HG02763 (cell line): ENCODE data around the gene GNB2.
A peak's percentile ranks its signal among the peaks of the same experiment; 100 is the strongest.
"Not testable (repeated sequence)": the region's sequence is repeated elsewhere in the genome, so short reads cannot be mapped to it uniquely, and the experiment has no call there.

ENCODE experiments used
- ATAC-seq: cut with Tn5 transposase; IDR thresholded peaks from one replicate; pipeline ENCODE4 v1.9.1; 2021; ENCODE audit warnings: mild to moderate bottlenecking, moderate library complexity; ENCODE audit not compliant: unreplicated experiment

Gene GNB2

GRCh38 chr7:100693312-100694097, 20.0 kb downstream of the GNB2 start:
- ATAC-seq = peak; percentile 9

- ATAC-seq = peak; percentile 51
Observed at GRCh38 chr7:100694098-100694745, 20.7 kb downstream of the GNB2 start, which contains the start of gene GIGYF1. Gene GIGYF1 (minus strand): TSS chr7:100694250. CDS start chr7:100688238, 6,012 bp downstream.

GRCh38 chr7:100696123-100696521, 22.6 kb downstream of the GNB2 start:
- ATAC-seq = no peak

- ATAC-seq = no peak
Observed at GRCh38 chr7:100699018-100699417, 25.5 kb downstream of the GNB2 start.

DNA sequence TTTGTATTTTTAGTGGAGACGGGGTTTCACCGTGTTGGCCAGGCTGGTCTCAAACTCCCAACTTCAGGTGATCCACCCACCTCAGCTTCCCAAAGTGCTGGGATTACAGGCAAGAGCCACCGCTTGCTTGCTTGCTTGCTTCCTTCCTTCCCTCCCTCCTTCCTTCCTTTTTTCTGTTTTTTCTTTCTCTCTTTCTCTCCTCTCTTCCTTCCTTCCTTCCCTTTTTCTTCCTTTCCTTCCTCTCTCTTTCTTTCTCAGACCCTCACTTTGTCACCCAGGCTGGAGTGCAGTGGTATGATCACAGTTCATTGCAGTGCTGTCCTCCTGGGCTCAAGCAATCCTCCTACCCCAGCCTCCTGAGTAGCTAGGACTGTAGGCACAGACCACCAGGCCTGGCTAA, 27.5 kb downstream of the GNB2 start:
- not testable (repeated sequence) for ATAC-seq

DNA sequence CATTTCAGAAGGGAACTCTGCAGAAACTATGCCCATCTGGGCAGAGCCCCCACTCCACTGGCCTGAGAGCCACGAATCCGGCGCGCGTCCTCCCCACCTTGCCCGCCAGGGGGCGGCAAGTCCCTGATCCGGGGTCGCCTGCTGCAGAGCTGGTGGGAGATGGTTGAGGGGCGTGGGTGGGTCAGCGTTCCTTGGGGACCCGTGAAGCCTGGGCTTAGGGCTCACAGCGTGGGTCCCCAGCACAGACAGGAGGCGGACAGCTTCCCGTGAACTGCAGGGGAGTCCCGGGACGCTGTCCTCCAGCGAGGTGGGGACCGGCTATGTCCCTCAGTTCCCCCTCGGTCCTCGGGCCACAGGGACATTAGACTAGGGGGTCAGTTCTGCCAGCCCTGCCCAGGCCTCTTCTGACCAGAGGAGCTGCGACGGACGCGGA, 31.8 kb downstream of the GNB2 start:
- ATAC-seq = peak; percentile 40

- peak; percentile 92 for ATAC-seq
Observed at GRCh38 chr7:100705753-100706671, 32.5 kb downstream of the GNB2 start, which contains the start of gene POP7. Gene POP7 (plus strand): TSS chr7:100706121. CDS start chr7:100706831, 710 bp downstream.

- no peak for ATAC-seq
Observed at GRCh38 chr7:100706672-100707311, 33.3 kb downstream of the GNB2 start.

GRCh38 chr7:100708395-100708794, 34.9 kb downstream of the GNB2 start:
- ATAC-seq = no peak

- ATAC-seq = no peak
Observed at GRCh38 chr7:100710452-100710851, 36.9 kb downstream of the GNB2 start.

DNA sequence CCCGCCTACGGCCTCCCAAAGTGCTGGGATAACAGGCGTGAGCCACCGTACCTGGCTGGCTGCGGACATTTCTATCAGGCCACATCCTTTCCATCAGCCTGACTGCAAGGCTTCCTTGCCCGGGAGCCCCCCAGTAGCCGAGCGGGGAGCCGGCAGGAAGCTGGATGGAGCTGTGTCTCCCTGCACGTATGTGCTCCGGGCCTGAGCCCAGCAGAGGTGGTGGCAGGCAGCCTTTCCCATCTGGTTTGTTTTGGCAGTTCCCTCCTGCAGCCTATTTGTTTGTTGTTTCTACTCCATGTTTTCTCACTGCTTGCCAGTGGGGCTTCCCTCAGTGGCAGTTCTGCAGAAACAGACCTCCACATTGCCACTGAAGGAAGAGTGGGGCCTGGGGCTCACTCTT, 37.8 kb downstream of the GNB2 start:
- no peak for ATAC-seq

DNA sequence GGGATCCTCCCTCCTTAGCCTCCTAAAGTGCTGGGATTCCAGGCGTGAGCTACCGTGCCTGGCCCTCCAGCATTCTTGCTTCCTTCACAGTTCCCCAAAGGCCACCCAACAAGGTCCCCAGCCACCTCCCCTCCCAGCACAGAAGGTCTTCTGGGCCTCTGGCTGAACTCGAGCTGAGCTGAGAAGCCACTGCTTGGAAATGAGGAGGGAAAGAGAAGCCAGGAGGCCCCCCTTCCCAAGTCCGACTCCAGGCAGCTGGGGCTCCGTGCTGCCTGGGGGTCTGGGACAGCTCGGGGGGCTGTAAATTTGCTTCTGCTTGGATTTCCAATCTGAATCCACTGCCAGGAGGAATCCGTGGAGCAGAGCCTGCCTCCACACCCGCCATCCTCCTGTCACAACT, 41.2 kb downstream of the GNB2 start:
- ATAC-seq = no peak

DNA sequence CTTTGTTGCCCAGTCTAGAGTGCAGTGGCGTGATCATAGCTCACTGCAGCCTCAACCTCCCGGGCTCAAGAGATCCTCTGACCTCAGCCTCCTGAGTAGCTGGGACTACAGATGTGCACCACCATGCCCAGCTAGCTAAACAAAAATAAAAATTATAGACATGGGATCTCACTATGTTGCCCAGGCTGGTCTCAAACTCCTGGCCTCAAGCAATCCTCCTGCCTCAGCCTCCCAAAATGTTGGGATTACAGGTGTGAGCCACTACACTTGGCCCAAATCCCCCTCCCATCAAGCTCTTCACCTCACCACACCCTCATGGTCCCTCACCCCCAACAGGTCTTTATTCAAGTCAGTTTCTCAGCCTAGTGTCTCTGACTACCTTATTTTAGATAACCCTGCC, 43.5 kb downstream of the GNB2 start:
- ATAC-seq = not testable (repeated sequence)

DNA sequence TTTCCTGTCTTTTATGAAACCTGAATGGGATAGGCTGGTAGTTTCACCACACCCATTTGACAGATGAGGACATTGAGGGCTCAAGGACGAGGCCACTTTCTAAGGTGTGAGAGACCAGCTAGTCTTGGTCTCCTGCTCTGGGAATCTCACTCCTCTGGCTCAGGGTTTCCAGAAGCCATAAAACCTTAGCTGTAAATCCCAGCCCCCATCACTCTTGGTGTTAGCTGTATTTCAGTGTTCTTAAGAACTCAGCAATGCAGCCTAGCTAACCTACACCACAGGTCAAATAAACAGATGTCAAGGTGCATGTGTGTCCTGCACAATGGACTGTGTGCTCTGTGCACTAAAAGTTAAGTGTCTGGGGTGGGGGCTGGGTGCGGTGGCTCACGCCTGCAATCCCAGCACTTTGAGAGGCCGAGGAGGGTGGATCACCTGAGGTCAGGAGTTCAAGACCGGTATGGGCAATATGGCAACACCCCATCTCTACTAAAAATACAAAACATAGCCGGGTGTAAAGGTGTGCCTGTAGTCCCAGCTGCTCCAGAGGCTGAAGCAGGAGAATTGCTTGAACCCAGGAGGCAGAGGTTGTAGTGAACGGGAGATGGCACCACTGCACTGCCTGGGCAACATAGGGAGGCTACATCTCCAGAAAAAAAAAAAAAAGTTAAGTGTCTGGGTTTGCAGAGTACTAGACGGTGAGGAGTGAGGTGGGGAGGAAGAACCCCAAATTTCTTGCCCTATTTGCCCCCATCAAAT, 46.2 kb downstream of the GNB2 start:
- ATAC-seq = no peak

DNA sequence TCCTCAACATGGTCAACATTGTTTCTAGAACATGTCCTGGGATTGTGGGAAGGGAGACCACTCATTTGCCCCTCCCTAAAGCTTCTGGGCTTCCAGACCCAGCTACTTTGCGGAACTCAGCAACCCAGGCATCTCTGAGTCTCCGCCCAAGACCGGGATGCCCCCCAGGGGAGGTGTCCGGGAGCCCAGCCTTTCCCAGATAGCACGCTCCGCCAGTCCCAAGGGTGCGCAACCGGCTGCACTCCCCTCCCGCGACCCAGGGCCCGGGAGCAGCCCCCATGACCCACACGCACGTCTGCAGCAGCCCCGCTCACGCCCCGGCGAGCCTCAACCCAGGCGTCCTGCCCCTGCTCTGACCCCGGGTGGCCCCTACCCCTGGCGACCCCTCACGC, 46.7 kb downstream of the GNB2 start, which contains the start of gene EPO:
Gene EPO (plus strand): TSS at position 190 of the 392 bp plus-strand sequence. CDS start 513 bp downstream, outside the sequence.
- ATAC-seq = no peak

DNA sequence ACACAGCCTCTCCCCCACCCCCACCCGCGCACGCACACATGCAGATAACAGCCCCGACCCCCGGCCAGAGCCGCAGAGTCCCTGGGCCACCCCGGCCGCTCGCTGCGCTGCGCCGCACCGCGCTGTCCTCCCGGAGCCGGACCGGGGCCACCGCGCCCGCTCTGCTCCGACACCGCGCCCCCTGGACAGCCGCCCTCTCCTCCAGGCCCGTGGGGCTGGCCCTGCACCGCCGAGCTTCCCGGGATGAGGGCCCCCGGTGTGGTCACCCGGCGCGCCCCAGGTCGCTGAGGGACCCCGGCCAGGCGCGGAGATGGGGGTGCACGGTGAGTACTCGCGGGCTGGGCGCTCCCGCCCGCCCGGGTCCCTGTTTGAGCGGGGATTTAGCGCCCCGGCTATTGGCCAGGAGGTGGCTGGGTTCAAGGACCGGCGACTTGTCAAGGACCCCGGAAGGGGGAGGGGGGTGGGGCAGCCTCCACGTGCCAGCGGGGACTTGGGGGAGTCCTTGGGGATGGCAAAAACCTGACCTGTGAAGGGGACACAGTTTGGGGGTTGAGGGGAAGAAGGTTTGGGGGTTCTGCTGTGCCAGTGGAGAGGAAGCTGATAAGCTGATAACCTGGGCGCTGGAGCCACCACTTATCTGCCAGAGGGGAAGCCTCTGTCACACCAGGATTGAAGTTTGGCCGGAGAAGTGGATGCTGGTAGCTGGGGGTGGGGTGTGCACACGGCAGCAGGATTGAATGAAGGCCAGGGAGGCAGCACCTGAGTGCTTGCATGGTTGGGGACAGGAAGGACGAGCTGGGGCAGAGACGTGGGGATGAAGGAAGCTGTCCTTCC, 47.3 kb downstream of the GNB2 start:
- no peak for ATAC-seq

GRCh38 chr7:100721505-100721812, 47.9 kb downstream of the GNB2 start:
- no peak for ATAC-seq

GRCh38 chr7:100722480-100723212, 49.1 kb downstream of the GNB2 start:
- ATAC-seq = no peak
